ENCODE data around the gene FIZ1.

The FIZ1 gene, protein sequence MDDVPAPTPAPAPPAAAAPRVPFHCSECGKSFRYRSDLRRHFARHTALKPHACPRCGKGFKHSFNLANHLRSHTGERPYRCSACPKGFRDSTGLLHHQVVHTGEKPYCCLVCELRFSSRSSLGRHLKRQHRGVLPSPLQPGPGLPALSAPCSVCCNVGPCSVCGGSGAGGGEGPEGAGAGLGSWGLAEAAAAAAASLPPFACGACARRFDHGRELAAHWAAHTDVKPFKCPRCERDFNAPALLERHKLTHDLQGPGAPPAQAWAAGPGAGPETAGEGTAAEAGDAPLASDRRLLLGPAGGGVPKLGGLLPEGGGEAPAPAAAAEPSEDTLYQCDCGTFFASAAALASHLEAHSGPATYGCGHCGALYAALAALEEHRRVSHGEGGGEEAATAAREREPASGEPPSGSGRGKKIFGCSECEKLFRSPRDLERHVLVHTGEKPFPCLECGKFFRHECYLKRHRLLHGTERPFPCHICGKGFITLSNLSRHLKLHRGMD

DNA sequence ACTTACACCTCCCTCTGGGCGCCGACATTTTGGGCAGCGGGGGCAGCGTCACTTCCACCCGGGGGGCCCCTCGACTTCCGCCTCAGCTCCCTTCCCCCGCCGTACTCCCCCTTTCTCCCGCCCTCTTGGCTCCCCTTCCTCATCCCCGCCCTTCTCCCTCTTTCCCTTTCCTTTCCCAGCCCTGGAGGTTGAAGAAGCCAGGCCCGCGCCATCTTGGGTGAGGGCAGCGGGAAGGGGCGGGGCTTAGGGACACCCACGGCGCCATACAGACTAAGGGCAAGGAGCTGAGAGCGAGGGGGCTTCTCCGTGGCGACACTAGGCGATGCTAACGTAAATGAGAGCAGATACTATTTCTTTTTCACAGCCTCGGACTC lies at the start of gene FIZ1:
TSS of gene FIZ1 (minus strand) at position 50 of the 374 bp plus-strand sequence. CDS start 1,652 bp downstream, outside the sequence.
- TF ChIP-seq, protein P1, sequence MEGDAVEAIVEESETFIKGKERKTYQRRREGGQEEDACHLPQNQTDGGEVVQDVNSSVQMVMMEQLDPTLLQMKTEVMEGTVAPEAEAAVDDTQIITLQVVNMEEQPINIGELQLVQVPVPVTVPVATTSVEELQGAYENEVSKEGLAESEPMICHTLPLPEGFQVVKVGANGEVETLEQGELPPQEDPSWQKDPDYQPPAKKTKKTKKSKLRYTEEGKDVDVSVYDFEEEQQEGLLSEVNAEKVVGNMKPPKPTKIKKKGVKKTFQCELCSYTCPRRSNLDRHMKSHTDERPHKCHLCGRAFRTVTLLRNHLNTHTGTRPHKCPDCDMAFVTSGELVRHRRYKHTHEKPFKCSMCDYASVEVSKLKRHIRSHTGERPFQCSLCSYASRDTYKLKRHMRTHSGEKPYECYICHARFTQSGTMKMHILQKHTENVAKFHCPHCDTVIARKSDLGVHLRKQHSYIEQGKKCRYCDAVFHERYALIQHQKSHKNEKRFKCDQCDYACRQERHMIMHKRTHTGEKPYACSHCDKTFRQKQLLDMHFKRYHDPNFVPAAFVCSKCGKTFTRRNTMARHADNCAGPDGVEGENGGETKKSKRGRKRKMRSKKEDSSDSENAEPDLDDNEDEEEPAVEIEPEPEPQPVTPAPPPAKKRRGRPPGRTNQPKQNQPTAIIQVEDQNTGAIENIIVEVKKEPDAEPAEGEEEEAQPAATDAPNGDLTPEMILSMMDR (conservative IDR thresholded peaks at IDR 0.05; ENCODE audit: low read length) = no peak
- DNase-seq (ENCODE audit: low read depth) = peak; percentile 99
- H3K4me3 ChIP-seq (ENCODE audit: low read length) = peak within 1 kb of the TSS; percentile 89

DNA sequence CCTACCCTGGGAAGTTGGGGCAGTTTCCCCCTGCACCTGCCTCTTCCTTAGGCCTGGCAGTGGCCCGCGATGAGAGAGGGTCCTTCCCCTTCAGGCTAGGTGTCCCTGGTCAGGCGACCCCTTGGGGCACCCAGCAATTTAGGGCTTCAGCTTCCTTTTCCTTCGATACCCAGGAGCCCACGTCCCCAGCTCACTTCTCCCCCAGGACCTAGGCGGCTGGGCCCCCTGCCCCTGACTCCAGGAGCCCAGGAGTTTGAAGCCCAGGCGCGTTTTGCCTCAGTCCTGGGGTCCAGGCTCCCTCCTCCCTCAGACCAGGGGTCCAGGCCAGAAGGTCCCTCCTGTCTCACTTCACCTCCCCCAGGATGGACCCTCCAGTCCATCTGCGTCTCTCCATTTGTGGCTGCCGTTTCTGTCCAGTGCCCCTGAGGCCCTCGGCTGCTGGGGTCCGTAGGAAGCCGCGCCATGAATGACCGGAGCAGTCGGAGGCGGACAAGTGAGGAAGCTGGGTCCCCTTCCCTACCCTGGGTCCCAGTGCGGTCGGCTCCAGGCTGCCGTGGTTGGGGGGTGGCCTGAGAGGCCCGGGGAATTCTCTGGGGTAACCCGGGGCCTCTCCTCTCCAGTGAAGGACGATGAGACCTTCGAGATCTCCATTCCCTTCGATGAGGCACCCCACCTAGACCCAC lies 49.4 kb upstream of the FIZ1 start:
- DNase-seq (ENCODE audit: low read depth) = no peak
- TF ChIP-seq, protein P1 (conservative IDR thresholded peaks at IDR 0.05; ENCODE audit: low read length) = no peak
- peak overlapping the region; percentile 76 for H3K4me3 ChIP-seq (ENCODE audit: low read length)

DNA sequence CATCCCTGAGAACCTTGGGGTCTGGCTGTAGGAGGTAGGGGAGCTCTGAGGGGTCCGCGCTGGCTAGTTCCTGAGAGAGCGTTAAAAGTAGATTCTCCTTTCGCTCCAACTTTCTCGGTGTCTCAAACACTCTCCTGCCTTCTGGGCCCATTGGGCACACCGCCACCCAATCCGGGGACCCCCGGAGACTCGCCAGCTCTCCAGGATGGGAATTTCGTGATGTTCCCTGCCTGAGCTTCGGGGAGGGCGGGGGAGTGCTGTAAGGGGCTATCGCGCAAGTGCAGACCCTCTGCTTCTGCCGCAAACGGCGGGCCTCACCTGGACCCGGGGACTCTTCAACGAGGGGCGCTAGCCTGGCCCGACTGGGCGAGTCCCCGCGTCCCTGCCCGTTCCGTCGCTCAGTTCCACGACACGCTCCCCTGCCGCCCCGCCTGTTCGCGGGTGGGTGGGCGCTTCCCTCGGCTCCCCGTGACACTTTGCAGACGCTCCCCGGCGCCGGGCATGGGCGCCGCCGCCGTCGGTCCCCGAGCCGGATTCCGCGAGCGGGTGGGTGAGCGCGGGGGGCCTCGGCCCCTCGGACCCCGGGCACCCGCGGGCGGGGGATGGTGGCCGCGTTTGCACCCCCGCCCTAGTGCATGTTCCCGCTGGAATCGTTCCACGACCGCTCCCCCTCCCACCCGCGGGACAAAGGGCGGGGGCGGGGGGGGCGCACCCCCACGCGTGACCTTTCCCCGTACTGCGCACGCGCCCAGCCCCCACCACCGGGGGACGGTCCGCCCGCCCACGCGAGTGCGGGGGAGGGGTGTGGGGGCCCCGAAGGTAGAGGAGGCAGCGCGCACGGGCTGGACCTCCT lies 48.6 kb upstream of the FIZ1 start, which contains the start of gene CCDC106:
TSS of gene CCDC106 (plus strand) at position 481 of the 853 bp plus-strand sequence. CDS start 835 bp downstream, outside the sequence.
- peak; percentile 76 for DNase-seq (ENCODE audit: low read depth)
- peak within 1 kb of the TSS; percentile 76 for H3K4me3 ChIP-seq (ENCODE audit: low read length)
- TF ChIP-seq, protein P1 (conservative IDR thresholded peaks at IDR 0.05; ENCODE audit: low read length) = no peak

DNA sequence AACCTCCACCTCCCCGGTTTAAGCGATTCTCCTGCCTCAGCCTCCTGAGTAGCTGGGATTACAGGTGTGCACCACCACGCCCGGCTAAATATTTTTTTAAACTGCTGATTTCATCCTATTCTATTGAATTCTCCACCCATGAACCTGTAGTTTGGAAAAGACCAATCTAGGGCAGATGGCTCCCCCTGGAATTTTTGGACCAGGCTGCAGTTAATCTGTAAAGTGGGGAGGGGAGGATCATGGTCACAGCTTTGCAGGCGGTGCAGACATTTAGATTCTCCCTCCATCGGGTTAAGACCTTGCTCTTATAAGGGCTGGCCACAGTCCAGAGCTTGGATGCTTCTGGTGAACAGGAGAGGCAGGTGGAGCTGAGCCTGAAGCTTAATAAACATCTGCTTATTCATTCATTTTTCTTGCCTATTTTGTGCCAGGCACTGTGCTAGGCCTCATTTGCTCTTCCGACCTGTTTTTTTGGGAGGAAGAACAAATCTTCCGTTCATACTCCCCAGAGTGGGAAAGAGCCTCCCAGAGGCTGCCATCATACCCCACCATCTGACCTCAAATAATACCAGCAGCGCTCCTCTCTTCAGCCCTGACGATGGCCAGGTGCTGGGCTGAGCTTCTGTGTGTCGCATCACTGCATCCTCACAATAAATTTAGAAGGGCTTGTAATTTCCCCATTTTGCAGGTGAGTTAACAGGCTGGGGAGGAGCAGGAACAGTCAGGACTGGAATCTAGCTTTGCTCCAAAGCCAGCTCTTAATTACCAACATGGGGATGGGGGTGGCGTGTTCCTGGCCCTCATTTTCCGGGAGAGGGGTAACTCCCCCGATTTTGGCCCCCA lies 47.8 kb upstream of the FIZ1 start:
- TF ChIP-seq, protein P1 (conservative IDR thresholded peaks at IDR 0.05; ENCODE audit: low read length) = no peak
- DNase-seq (ENCODE audit: low read depth) = no peak
- peak overlapping the region; percentile 76 for H3K4me3 ChIP-seq (ENCODE audit: low read length)

DNA sequence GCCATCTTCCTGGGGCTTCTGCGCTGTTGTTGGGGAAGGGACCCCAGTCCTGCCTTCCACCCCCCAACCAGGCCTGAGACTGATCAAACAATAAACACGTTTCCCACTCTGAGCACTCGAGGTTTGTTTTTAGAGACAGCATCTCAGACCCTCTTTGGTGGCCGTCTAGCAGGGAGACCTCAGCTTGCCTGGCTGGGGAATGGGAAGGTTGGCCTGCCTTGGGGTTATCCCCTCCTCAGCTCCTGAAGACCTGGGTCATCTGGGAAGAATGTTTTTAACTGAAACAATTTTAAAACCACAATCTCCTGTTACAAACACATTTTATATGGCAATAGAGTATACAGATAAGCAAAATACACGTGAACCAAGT lies 46.2 kb upstream of the FIZ1 start:
- no peak overlapping the region for H3K4me3 ChIP-seq (ENCODE audit: low read length)
- DNase-seq (ENCODE audit: low read depth) = no peak
- TF ChIP-seq, protein P1 (conservative IDR thresholded peaks at IDR 0.05; ENCODE audit: low read length) = no peak
